Lung (tissue), 12 donors: ENCODE results near the gene SLC5A9. TPM values are rescaled to one million over a fixed set of nuclear protein-coding genes. Genes with fewer than 3 reads are reported as not detected.
"Not testable (repeated sequence)": the region's sequence is repeated elsewhere in the genome, so short reads cannot be mapped to it uniquely, and the experiment has no call there.

Experiments
- ATAC-seq: fragments of 200-7000 bp; cut with Tn5 transposase; one replicate; pipeline ENCODE4 v1.9.1; 2020; ENCODE audit warnings: moderate number of reproducible peaks; ENCODE audit not compliant: insufficient read depth, low FRiP score
- DNase-seq, 3 donors: peaks; one replicate each; pipeline ENCODE4 v3.0.0-alpha.2; 2013 to 2017
- H3K27ac ChIP-seq, 2 donors: one replicate each; pipeline ENCODE4 v1.5.1; 2013; ENCODE audit warnings: mild to moderate bottlenecking in 2 of 2, moderate library complexity in 2 of 2, control low read depth in 1 of 2, inconsistent platforms in 1 of 2, low read depth in 1 of 2, low read length in 1 of 2
- H3K27me3 ChIP-seq, 3 donors: one replicate each; pipeline ENCODE4 v1.5.1; 2013; ENCODE audit warnings: low read length in 2 of 3; ENCODE audit not compliant: control insufficient read depth in 3 of 3, insufficient read depth in 3 of 3
- H3K36me3 ChIP-seq, 4 donors: one replicate each; pipeline ENCODE4 v1.5.1; 2013; ENCODE audit warnings: low read length in 4 of 4, mild to moderate bottlenecking in 1 of 4, moderate library complexity in 1 of 4; ENCODE audit not compliant: control insufficient read depth in 4 of 4, insufficient read depth in 4 of 4
- H3K4me1 ChIP-seq, 5 donors: one replicate each; pipeline ENCODE4 v1.5.1; 2013; ENCODE audit warnings: low read length in 5 of 5, mild to moderate bottlenecking in 2 of 5, moderate library complexity in 1 of 5; ENCODE audit not compliant: control insufficient read depth in 5 of 5, insufficient read depth in 5 of 5
- H3K4me3 ChIP-seq: one replicate; pipeline ENCODE4 v1.5.1; 2013; ENCODE audit warnings: mild to moderate bottlenecking, control low read depth, moderate library complexity
- H3K9ac ChIP-seq, 2 donors: one replicate each; pipeline ENCODE4 v1.5.1; 2013; ENCODE audit warnings: low read length in 2 of 2, control low read depth in 1 of 2; ENCODE audit not compliant: insufficient read depth in 1 of 2
- H3K9me3 ChIP-seq, 4 donors: one replicate each; pipeline ENCODE4 v1.5.1; 2013; ENCODE audit warnings: low read length in 3 of 4, mild to moderate bottlenecking in 1 of 4, moderate library complexity in 1 of 4; ENCODE audit not compliant: control insufficient read depth in 4 of 4, insufficient read depth in 3 of 4
- WGBS, 2 donors: extraction: QIAGEN DNeasy Blood & Tissue Kit; methylation state at CpG; one replicate each; pipeline ENCODE4 v1.1.7; 2013; 5-methylcytosine and 5-hydroxymethylcytosine counted together
- polyA plus RNA-seq, 2 donors: library from polyadenylated mRNA; stranded (reverse); fragments of 200-250 nt; gene quantifications; one replicate each; pipeline ENCODE4 v1.2.1, GENCODE V29; 2013
- total RNA-seq, 2 donors: library from RNA; depleted of rRNA in 1 of 2; stranded (reverse); fragments of >200 nt in 1 of 2; gene quantifications; one replicate each; pipeline ENCODE4 v1.2.1, GENCODE V29; 2014 to 2021
- TF ChIP-seq, protein P1 (sequence below): IDR thresholded peaks from 2 replicates; pipeline ENCODE4 v1.5.1; 2012; ENCODE audit warnings: mild to moderate bottlenecking; ENCODE audit errors: control extremely low read depth, extremely low read depth
- donor health status: control.
- donor health status: control.
- donor health status: Bipolar disorder and iron deficiency.
- donor health status: healthy.
- donor health status: DM: yes; HTN: yes; CAD: no.

The SLC5A9 gene
- total and polyA plus RNA-seq, 4 donors = 1.4 to 20.3 (median 3.0) TPM

DNA sequence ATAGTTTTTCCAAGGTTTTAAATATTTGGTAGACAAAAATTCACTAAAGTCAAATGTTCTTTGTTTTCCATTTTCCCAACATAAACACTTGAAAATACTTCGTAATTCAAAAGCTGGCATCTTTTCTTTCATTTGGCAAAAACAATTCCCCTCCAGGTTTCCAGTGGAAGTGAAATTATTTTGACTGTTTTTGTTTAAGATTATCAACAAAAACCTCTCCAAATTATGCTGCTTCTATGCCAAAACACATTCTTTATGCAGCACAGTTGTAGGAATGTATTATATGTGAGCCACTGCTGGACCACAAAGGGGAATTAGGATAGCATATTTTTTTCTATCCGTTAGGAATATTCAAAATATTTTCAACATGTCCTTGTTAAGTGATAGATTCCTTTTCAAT lies 44.1 kb downstream of the SLC5A9 start:
- WGBS, 2 donors = 78 to 79% methylated on average over 2 of the region's 2 CpGs
- TF ChIP-seq, protein P1, sequence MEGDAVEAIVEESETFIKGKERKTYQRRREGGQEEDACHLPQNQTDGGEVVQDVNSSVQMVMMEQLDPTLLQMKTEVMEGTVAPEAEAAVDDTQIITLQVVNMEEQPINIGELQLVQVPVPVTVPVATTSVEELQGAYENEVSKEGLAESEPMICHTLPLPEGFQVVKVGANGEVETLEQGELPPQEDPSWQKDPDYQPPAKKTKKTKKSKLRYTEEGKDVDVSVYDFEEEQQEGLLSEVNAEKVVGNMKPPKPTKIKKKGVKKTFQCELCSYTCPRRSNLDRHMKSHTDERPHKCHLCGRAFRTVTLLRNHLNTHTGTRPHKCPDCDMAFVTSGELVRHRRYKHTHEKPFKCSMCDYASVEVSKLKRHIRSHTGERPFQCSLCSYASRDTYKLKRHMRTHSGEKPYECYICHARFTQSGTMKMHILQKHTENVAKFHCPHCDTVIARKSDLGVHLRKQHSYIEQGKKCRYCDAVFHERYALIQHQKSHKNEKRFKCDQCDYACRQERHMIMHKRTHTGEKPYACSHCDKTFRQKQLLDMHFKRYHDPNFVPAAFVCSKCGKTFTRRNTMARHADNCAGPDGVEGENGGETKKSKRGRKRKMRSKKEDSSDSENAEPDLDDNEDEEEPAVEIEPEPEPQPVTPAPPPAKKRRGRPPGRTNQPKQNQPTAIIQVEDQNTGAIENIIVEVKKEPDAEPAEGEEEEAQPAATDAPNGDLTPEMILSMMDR = no peak
- DNase-seq = peak in 2 of 3 donors; percentile 61 to 62
- Histone ChIP-seq H3K36me3 (no peaks in the 10 kb centered on the region), H3K4me3 (no peak overlapping the region), H3K4me1 (peaks cover 0 to 5% (median 0%) of the 10 kb centered on the region in 5 donors), H3K27me3 (no peaks in the 10 kb centered on the region), H3K9me3 (peaks cover 0 to 3% (median 0%) of the 10 kb centered on the region in 4 donors), H3K9ac (no peak overlapping the region), H3K27ac (no peak overlapping the region)
- no peak for ATAC-seq

DNA sequence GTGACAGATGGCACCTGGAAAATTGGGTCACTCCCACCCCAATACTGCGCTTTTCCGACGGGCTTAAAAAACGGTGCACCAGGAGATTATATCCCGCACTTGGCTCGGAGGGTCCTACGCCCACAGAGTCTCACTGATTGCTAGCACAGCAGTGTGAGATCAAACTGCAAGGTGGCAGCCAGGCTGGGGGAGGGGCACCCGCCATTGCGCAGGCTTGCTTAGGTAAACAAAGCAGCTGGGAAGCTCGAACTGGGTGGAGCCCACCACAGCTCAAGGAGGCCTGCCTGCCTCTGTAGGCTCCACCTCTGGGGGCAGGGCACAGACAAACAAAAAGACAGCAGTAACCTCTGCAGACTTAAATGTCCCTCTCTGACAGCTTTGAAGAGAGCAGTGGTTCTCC lies 54.9 kb downstream of the SLC5A9 start:
- WGBS, 2 donors = 93% methylated on average over 6 to 10 of the region's 10 CpGs
- not testable (repeated sequence) for H3K4me3 ChIP-seq, H3K27me3 ChIP-seq, DNase-seq, H3K9ac ChIP-seq, H3K27ac ChIP-seq, ATAC-seq, H3K4me1 ChIP-seq, H3K36me3 ChIP-seq, H3K9me3 ChIP-seq

DNA sequence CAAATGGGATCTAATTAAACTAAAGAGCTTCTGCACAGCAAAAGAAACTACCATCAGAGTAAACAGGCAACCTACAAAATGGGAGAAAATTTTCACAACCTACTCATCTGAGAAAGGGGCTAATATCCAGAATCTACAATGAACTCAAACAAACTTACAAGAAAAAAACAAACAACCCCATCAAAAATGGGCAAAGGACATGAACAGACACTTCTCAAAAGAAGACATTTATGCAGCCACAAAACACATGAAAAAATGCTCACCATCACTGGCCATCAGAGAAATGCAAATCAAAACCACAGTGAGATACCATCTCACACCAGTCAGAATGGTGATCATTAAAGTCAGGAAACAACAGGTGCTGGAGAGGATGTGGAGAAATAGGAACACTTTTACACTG lies 59.8 kb downstream of the SLC5A9 start:
- not testable (repeated sequence) for H3K27ac ChIP-seq, H3K36me3 ChIP-seq, H3K27me3 ChIP-seq, H3K9me3 ChIP-seq, DNase-seq, H3K4me1 ChIP-seq, H3K4me3 ChIP-seq, ATAC-seq, H3K9ac ChIP-seq

DNA sequence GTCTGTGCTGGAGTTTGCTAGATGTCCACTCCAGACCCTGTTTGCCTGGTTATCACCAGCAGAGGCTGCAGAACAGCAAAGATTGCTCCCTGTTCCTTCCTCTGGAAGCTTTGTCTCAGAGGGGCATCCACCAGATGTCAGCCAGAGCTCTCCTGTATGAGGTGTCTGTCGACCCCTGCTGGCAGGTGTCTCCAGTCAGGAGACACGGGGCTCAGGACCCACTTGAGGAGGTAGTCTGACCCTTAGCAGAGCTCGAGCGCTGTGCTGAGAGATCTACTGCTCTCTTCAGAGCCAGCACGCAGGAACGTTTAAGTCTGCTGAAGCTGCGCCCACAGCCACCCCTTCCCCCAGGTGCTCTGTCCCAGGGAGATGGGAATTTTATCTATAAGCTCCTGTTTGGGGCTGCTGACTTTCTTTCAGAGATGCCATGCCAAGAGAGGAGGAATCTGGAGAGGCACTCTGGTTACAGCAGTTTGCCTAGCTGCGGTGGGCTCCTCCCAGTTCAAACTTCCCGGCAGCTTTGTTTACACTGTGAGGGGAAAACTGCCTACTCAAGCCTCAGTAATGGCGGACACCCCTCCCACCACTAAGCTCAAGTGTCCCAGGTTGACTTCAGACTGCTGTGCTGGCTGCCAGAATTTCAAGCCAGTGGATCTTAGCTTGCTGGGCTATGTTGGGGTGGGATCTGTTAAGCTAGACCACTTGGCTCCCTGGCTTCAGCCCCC lies 62.3 kb downstream of the SLC5A9 start:
- ATAC-seq = not testable (repeated sequence)

DNA sequence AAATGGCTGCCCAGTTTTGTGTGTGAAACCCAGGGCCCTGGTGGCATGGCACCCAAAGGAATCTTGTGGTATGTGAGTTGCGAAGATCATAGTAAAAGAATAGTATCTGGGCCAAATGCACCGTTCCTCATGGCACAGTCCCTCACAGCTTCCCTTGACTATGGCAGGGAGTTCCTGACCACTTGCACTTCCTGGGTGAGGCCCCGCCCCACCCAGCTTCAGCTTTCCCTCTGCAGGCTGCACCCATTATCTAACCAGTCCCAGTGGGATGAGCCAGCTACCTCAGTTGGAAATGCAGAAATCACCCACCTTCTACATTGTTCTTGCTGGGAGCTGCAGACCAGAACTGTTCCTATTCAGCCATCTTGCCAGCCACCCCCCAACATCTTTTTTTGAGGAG lies 63.0 kb downstream of the SLC5A9 start:
- ATAC-seq (peak; percentile 53), DNase-seq (no peak)
- H3K4me3 ChIP-seq = no peak overlapping the region
- no peak overlapping the region for H3K27ac ChIP-seq
- TF ChIP-seq, protein P1 = no peak
- peaks cover 0 to 4% (median 0%) of the 10 kb centered on the region in 5 donors for H3K4me1 ChIP-seq
- no peaks in the 10 kb centered on the region for H3K27me3 ChIP-seq
- 80 to 83% methylated on average over 3 of the region's 3 CpGs for WGBS, 2 donors
- no peaks in the 10 kb centered on the region for H3K36me3 ChIP-seq
- H3K9me3 ChIP-seq = peaks cover 0 to 2% (median 0%) of the 10 kb centered on the region in 4 donors
- no peak overlapping the region for H3K9ac ChIP-seq

More for the DNA sequence above, 62.3 kb downstream of the SLC5A9 start:
- not testable (repeated sequence) for H3K4me3 ChIP-seq, H3K9ac ChIP-seq, H3K4me1 ChIP-seq, H3K9me3 ChIP-seq, H3K27me3 ChIP-seq, H3K27ac ChIP-seq, H3K36me3 ChIP-seq
- DNase-seq = peak; percentile 29 to 57 (median 48)
- WGBS, 2 donors = 60 to 69% methylated on average over 10 of the region's 10 CpGs
